ENCODE results near the gene OCA2.

The OCA2 gene

GRCh38 chr15:27707257-27707656, 391.9 kb downstream of the OCA2 start:
- no peaks in the 10 kb centered on the region for H3K36me3 ChIP-seq (ENCODE audit: insufficient read depth, low read length)
- no peak overlapping the region for H3K27ac ChIP-seq (ENCODE audit: low read depth, low read length, poor library complexity, severe bottlenecking)
- no peaks in the 10 kb centered on the region for H3K9me2 ChIP-seq (ENCODE audit: low read depth, low read length)
- H3K9ac ChIP-seq (ENCODE audit: low read length), result no peak overlapping the region
- no peak overlapping the region for H3K4me3 ChIP-seq (ENCODE audit: low read depth, low read length, poor library complexity, severe bottlenecking)
- no peaks in the 10 kb centered on the region for H3F3A ChIP-seq (ENCODE audit: insufficient read depth, low read length)
- no peaks in the 10 kb centered on the region for H3K27me3 ChIP-seq (ENCODE audit: insufficient read depth, low read length)
- TF ChIP-seq CTCF (IDR thresholded peaks at IDR 0.05; ENCODE audit: low read length) (no peak), EZH2 (IDR thresholded peaks at IDR 0.05; ENCODE audit: borderline replicate concordance, low read length) (no peak)
- no peaks in the 10 kb centered on the region for H3K79me2 ChIP-seq (ENCODE audit: insufficient read depth, low read length)
- H2AFZ ChIP-seq (ENCODE audit: low read length), result no peak overlapping the region
- H3K4me1 ChIP-seq (ENCODE audit: insufficient read depth, low read length, severe bottlenecking), result no peaks in the 10 kb centered on the region
- no peak overlapping the region for H3K4me2 ChIP-seq (ENCODE audit: low read length)
- no peaks in the 10 kb centered on the region for H3K9me3 ChIP-seq (ENCODE audit: low read length)
- H4K20me1 ChIP-seq (ENCODE audit: insufficient read depth, low read length), result no peaks in the 10 kb centered on the region

DNA sequence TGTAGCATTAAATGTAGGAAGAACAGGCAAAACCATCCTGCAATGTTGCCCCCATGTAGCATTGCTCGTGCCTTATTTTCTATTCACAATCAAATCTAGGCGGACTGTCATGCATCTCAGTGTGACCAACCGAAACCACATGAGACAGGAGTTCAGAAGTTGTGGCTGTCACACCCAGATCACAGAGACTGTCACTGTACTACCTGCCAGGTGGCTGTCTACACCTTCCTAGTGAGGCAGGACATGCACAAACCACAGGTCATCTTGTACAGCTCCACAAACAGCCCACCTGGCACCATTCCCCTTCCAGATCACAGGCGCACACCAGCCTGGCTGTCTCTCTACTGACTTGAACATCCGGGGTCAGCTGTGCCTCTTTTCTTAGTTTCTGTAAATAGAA, 392.8 kb downstream of the OCA2 start:
- H4K20me1 ChIP-seq (ENCODE audit: insufficient read depth, low read length), result no peaks in the 10 kb centered on the region
- no peak overlapping the region for H3K9ac ChIP-seq (ENCODE audit: low read length)
- no peaks in the 10 kb centered on the region for H3K4me1 ChIP-seq (ENCODE audit: insufficient read depth, low read length, severe bottlenecking)
- no peak for TF ChIP-seq EZH2 (IDR thresholded peaks at IDR 0.05; ENCODE audit: borderline replicate concordance, low read length)
- no peak for TF ChIP-seq CTCF (IDR thresholded peaks at IDR 0.05; ENCODE audit: low read length)
- no peak overlapping the region for H2AFZ ChIP-seq (ENCODE audit: low read length)
- no peaks in the 10 kb centered on the region for H3K36me3 ChIP-seq (ENCODE audit: insufficient read depth, low read length)
- no peak overlapping the region for H3K4me2 ChIP-seq (ENCODE audit: low read length)
- H3K4me3 ChIP-seq (ENCODE audit: low read depth, low read length, poor library complexity, severe bottlenecking), result no peak overlapping the region
- H3K9me3 ChIP-seq (ENCODE audit: low read length), result no peaks in the 10 kb centered on the region
- no peaks in the 10 kb centered on the region for H3F3A ChIP-seq (ENCODE audit: insufficient read depth, low read length)
- H3K27me3 ChIP-seq (ENCODE audit: insufficient read depth, low read length), result no peaks in the 10 kb centered on the region
- no peak overlapping the region for H3K27ac ChIP-seq (ENCODE audit: low read depth, low read length, poor library complexity, severe bottlenecking)
- H3K79me2 ChIP-seq (ENCODE audit: insufficient read depth, low read length), result no peaks in the 10 kb centered on the region
- no peaks in the 10 kb centered on the region for H3K9me2 ChIP-seq (ENCODE audit: low read depth, low read length)

GRCh38 chr15:27705056-27705455, 394.1 kb downstream of the OCA2 start:
- H3K79me2 ChIP-seq (ENCODE audit: insufficient read depth, low read length), result no peaks in the 10 kb centered on the region
- TF ChIP-seq EZH2 (IDR thresholded peaks at IDR 0.05; ENCODE audit: borderline replicate concordance, low read length), result no peak
- no peak for TF ChIP-seq CTCF (IDR thresholded peaks at IDR 0.05; ENCODE audit: low read length)
- no peaks in the 10 kb centered on the region for H3K9me3 ChIP-seq (ENCODE audit: low read length)
- H3K9me2 ChIP-seq (ENCODE audit: low read depth, low read length), result no peaks in the 10 kb centered on the region
- no peak overlapping the region for H3K27ac ChIP-seq (ENCODE audit: low read depth, low read length, poor library complexity, severe bottlenecking)
- H3K27me3 ChIP-seq (ENCODE audit: insufficient read depth, low read length), result no peaks in the 10 kb centered on the region
- no peak overlapping the region for H3K4me3 ChIP-seq (ENCODE audit: low read depth, low read length, poor library complexity, severe bottlenecking)
- no peaks in the 10 kb centered on the region for H3F3A ChIP-seq (ENCODE audit: insufficient read depth, low read length)
- no peak overlapping the region for H3K4me2 ChIP-seq (ENCODE audit: low read length)
- H3K4me1 ChIP-seq (ENCODE audit: insufficient read depth, low read length, severe bottlenecking), result no peaks in the 10 kb centered on the region
- no peak overlapping the region for H3K9ac ChIP-seq (ENCODE audit: low read length)
- H2AFZ ChIP-seq (ENCODE audit: low read length), result no peak overlapping the region
- no peaks in the 10 kb centered on the region for H4K20me1 ChIP-seq (ENCODE audit: insufficient read depth, low read length)
- H3K36me3 ChIP-seq (ENCODE audit: insufficient read depth, low read length), result no peaks in the 10 kb centered on the region
